GM12874 (cell line): ENCODE measurements around the gene RHCG.

Experiments used
- TF ChIP-seq, protein P1 (sequence below): IDR thresholded peaks from 2 replicates; pipeline ENCODE4 v1.5.1; 2011; ENCODE audit warnings: low read depth, mild to moderate bottlenecking, control low read depth, low read length, moderate library complexity; ENCODE audit not compliant: insufficient read depth

The RHCG gene

DNA sequence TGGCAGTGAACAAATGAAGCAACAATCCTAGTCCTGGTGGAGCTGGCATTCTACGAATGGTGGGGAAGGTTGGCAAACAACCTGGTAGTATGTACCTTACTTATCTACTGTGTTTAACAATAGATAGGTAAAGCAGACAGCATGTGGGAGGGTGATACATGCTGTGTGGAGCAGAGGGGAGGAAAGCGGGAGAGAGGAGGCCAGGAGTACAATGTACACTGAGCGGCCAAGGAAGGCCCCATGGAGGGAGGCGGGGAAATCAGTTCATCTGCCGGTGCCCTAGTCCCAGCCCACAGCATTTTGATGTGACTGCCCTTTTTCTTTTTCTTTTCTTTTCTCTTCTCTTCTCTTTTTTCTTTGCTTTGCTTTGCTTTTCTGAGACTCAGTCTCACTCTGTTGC lies 5.3 kb upstream of the RHCG start:
- TF ChIP-seq, protein P1, sequence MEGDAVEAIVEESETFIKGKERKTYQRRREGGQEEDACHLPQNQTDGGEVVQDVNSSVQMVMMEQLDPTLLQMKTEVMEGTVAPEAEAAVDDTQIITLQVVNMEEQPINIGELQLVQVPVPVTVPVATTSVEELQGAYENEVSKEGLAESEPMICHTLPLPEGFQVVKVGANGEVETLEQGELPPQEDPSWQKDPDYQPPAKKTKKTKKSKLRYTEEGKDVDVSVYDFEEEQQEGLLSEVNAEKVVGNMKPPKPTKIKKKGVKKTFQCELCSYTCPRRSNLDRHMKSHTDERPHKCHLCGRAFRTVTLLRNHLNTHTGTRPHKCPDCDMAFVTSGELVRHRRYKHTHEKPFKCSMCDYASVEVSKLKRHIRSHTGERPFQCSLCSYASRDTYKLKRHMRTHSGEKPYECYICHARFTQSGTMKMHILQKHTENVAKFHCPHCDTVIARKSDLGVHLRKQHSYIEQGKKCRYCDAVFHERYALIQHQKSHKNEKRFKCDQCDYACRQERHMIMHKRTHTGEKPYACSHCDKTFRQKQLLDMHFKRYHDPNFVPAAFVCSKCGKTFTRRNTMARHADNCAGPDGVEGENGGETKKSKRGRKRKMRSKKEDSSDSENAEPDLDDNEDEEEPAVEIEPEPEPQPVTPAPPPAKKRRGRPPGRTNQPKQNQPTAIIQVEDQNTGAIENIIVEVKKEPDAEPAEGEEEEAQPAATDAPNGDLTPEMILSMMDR = no peak

- TF ChIP-seq, protein P1 = peak; percentile 53
Measured at GRCh38 chr15:89500397-89501270, 4.3 kb upstream of the RHCG start.

DNA sequence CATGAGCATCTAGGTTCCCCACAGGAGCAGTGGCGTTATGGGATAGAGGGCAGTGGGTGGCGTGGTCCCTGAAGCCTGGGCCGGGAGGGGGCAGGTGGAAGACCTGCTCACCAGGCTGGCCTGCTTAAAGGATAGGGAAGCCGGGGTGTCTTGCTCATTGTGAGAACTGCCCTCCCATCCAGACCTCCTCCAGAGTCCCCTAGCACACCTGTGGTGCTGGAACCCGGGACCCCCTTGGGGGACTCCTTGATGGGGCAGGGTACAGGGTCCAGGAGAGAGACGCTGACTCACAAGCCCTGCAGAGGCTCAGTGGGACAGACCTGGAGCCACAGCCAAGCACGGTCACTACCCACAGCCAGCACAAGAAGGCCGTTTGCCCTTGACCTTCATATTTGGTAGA lies 2.8 kb upstream of the RHCG start:
- TF ChIP-seq, protein P1 = no peak

- TF ChIP-seq, protein P1 = no peak
Measured at GRCh38 chr15:89498574-89498906, 2.2 kb upstream of the RHCG start.

- TF ChIP-seq, protein P1 = no peak
Measured at GRCh38 chr15:89497231-89497630, 848 bp upstream of the RHCG start.

DNA sequence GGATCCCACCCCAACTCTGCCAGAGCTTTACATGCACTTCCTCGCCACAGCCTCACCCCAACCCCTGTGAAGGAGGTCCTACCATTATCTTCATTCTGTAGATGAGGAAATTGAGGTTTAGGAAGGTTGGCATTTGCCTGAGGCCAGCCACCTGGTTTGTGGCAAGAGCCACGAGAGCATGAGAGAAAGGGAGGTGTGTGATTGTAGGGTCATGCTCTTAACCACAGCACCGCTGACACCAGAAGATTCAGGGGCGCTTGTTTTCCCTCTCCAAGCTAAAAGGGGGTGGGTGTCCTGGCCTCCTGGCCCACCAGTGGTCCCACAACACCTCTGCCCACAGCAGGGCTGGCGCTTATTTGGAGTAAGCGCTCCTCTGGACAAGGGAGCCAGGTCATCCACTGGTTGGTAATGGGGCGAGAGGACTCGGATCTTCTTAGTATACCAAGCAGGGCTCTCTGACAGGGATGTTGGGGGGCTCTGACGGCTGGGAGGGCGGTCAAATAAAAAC lies 691 bp downstream of the RHCG start:
- TF ChIP-seq, protein P1 = no peak

DNA sequence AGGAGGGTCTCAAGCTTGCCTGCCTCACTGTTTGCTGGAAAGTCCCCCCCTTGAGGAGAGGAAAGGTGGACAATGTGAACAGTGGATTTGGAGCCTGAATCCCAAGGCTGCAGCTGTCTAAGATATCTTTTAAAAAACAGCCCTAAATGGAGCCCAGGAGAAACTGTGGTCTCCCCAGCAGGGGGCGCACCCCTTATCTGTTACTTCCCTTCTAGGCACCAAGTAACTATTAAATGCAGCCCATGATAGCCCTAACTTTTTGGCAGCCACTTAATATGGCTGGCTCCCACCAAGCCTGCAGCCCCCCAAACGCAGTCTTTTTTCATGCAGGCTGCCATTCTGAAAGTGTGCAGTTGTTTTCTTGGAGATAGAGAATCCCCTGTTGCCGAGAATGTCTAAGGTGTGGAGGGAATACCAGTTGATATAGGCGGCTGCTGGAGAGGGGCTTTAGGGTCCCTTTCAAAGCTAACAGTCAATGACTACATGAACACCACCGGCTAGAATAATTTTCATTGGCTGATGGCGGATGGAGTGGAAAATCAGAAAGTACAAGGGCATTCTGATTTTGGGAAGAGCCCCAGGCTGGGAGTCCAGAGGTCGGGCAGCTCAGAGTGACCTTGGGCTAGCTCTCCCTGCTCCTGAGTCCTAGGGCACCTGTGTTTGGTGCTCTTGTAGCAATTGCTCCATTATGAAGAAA lies 1.3 kb downstream of the RHCG start:
- TF ChIP-seq, protein P1 = peak; percentile 62
